ENCODE measurements around the gene PAPLN.
A peak's percentile ranks its signal among the peaks of the same experiment; 100 is the strongest.

Gene PAPLN

GRCh38 chr14:73262427-73263183, 25.3 kb downstream of the PAPLN start:
- no peak for DNase-seq

GRCh38 chr14:73263606-73264005, 26.3 kb downstream of the PAPLN start:
- no peak for DNase-seq

- DNase-seq, result no peak
These were observed 27.0 kb downstream of the PAPLN start for GRCh38 chr14:73264080-73264884.

GRCh38 chr14:73264885-73265720, 27.8 kb downstream of the PAPLN start:
- DNase-seq, result no peak

GRCh38 chr14:73265721-73266046, 28.4 kb downstream of the PAPLN start:
- DNase-seq, result no peak

- no peak for DNase-seq
These were observed 29.0 kb downstream of the PAPLN start for GRCh38 chr14:73266317-73266716.

GRCh38 chr14:73267474-73267873, 30.2 kb downstream of the PAPLN start:
- no peak for DNase-seq

- DNase-seq, result peak in 2 of 3 donors; percentile 39 to 68
These were observed 32.6 kb downstream of the PAPLN start for GRCh38 chr14:73269729-73270531.

GRCh38 chr14:73272393-73272792, 35.1 kb downstream of the PAPLN start:
- no peak for DNase-seq

- DNase-seq, result no peak
These were observed 36.5 kb downstream of the PAPLN start for GRCh38 chr14:73273799-73274198.

- no peak for DNase-seq
These were observed 39.5 kb downstream of the PAPLN start for GRCh38 chr14:73276836-73277235.

- DNase-seq, result no peak
These were observed 40.1 kb downstream of the PAPLN start for GRCh38 chr14:73277376-73277775.

- no peak for DNase-seq
These were observed 43.6 kb downstream of the PAPLN start for GRCh38 chr14:73280903-73281302.

- no peak for DNase-seq
These were observed 46.5 kb downstream of the PAPLN start for GRCh38 chr14:73283608-73284379.

GRCh38 chr14:73285979-73286378, 48.7 kb downstream of the PAPLN start:
- DNase-seq, result no peak

GRCh38 chr14:73286598-73286997, 49.3 kb downstream of the PAPLN start:
- DNase-seq, result no peak

- no peak for DNase-seq
These were observed 49.8 kb downstream of the PAPLN start for GRCh38 chr14:73287071-73287470.

GRCh38 chr14:73289308-73289707, 52.0 kb downstream of the PAPLN start:
- DNase-seq, result no peak

GRCh38 chr14:73289729-73290128, 52.4 kb downstream of the PAPLN start:
- DNase-seq, result no peak

- no peak for DNase-seq
These were observed 53.0 kb downstream of the PAPLN start for GRCh38 chr14:73290279-73290678.

All from suppressor macrophage treated with lipopolysaccharide for 1 hour (primary cell).